HG02973 (cell line): ENCODE data around the gene GCH1.
"Not testable (repeated sequence)": the region's sequence is repeated elsewhere in the genome, so short reads cannot be mapped to it uniquely, and the experiment has no call there.

Experiments
- ATAC-seq: cut with Tn5 transposase; IDR thresholded peaks from one replicate; pipeline ENCODE4 v1.9.1; 2021; ENCODE audit warnings: moderate library complexity; ENCODE audit not compliant: unreplicated experiment

GCH1 gene

GRCh38 chr14:54804538-54805041 lies 98.0 kb downstream of the GCH1 start:
- ATAC-seq: no peak

- no peak for ATAC-seq
Observed at GRCh38 chr14:54803926-54804537, 98.6 kb downstream of the GCH1 start.

GRCh38 chr14:54803396-54803795 lies 99.2 kb downstream of the GCH1 start:
- no peak for ATAC-seq

GRCh38 chr14:54801482-54801881 lies 101.1 kb downstream of the GCH1 start:
- ATAC-seq: not testable (repeated sequence)

GRCh38 chr14:54798465-54799124 lies 104.0 kb downstream of the GCH1 start:
- no peak for ATAC-seq

- no peak for ATAC-seq
Observed at GRCh38 chr14:54797986-54798385, 104.6 kb downstream of the GCH1 start.

GRCh38 chr14:54797556-54797955 lies 105.1 kb downstream of the GCH1 start:
- no peak for ATAC-seq

GRCh38 chr14:54796961-54797360 lies 105.7 kb downstream of the GCH1 start:
- no peak for ATAC-seq

GRCh38 chr14:54794796-54795195 lies 107.8 kb downstream of the GCH1 start:
- ATAC-seq: no peak

GRCh38 chr14:54794159-54794558 lies 108.5 kb downstream of the GCH1 start:
- no peak for ATAC-seq

GRCh38 chr14:54792288-54792687 lies 110.3 kb downstream of the GCH1 start:
- no peak for ATAC-seq
